HG03064 (cell line): Measurements from ENCODE around the gene TMEM82.

Experiments
- ATAC-seq: cut with Tn5 transposase; IDR thresholded peaks from one replicate; pipeline ENCODE4 v1.9.1; 2021; ENCODE audit warnings: low read depth; ENCODE audit not compliant: unreplicated experiment

The TMEM82 gene

DNA sequence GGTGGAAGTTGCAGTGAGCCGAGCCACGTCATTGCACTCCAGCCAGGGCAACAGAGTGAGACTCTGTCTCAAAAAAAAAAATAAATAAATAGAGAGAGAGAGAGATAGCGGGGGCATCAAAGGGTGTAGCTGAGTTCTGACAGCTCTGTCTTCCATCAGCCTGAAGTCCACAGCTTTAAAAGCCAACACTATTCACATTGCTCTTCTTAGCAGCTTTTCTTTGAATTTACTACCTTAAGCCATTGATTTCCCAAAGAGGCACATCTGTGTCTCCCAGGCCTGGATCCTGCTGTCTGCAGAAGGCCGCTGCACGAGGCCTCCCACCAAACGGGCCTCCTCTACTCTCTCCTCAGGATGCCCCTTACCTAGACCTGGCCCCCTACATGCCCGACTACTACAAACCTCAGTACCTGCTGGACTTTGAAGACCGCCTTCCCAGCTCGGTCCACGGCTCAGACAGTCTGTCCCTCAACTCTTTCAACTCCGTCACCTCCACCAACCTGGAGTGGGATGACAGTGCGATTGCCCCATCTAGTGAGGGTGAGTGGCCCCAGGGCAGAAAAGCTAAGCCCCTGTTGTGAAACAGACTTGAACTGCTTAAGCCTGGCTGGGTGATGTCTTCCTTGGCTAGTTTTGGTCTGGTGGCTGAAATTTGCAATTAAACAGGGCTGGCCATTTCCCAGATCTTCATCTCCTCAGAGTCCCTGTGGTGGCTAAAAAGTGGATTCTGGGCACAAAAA is 22.7 kb upstream of the TMEM82 start:
- ATAC-seq, result no peak

DNA sequence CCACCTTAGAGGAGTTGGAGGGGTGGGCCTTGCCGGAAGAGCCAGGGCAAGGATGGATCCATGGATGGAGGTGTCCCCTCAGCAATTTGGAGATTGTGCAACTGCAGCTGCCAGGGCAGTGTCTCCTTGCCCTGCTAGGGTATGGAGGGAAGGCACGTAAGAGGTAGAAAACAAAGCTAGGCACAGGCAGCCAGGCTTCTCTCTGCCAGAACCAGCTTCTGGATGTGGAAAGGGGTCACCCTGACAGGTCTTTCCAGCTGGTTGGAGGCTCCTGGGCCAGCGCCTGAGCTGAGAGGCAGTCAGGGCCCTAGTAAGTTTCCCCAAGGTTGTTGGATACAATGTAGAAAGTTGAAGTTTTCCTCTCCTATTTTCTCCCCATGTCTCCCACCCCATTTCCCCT is 21.4 kb upstream of the TMEM82 start:
- no peak for ATAC-seq

DNA sequence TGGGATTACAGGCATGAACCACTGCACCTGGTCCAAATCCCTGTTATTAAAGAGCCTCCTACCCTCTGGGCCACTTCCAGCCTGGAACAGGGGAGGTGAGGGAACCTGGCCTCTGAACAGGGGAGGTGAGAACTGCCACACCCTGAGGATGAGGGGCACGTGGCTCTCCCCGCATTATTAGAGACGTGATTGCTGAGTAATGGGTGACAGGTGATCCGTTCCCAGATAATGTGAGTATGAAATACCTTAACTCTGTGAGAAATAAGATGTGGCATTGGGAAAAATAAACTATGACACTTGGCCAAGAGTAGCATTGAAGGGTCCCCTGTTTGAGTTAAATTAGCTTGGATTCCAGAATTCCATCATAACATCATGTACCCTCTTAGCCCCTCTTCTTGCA is 19.9 kb upstream of the TMEM82 start:
- no peak for ATAC-seq

GRCh38 chr1:15722836-15723532 is 19.3 kb upstream of the TMEM82 start:
- ATAC-seq, result no peak

DNA sequence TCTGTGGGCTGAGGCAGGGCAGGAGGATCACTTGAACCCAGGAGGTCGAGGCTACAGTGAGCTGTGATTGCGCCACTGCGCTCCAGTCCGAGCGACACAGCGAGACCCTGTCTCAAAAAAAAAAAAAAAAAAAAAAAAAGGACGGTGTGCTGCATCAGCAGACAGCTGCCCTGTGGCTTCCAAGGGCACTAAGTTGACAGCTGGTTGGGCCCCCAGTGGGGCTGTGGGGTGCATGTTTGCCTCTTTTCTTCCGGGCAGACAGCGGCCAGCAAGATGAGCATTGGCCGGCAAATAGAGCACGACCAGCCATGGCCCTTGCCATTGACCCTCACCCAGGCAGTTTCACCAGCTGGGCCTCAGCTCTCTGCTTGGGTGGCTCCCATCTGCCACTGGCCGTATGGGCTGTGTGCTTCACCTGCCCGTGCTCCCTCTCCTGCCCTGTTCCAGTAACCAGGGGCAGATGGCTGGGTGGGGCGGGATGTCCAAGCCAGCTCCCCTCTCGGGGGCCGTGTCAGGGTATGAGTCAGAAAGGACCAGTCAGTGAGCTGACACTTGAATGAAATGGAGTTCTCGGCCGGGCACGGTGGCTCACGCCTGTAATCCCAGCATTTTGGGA is 18.6 kb upstream of the TMEM82 start:
- ATAC-seq, result no peak

- ATAC-seq, result no peak
Observed at GRCh38 chr1:15724949-15725880, 17.1 kb upstream of the TMEM82 start.

DNA sequence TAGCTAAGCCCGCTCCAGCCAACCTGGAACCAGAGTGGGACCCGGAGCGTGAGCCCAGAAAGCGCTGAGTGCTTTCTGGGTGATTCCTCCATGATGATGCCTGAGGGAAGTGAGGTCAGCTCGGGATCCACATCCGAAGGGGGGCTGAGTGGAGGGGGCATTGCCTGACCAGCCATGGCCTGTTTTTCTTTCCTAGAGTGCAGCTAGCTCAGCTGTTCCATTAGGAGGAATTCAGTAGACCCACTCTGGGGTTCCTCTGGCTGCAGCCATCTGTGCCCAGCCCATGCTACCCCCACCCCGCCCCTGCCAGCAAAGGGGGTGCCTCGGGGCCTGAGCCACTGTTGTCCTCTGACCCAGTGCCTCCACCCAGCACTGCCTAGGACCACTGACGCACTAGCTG is 15.8 kb upstream of the TMEM82 start:
- no peak for ATAC-seq

GRCh38 chr1:15727021-15727420 is 15.3 kb upstream of the TMEM82 start:
- ATAC-seq, result no peak

GRCh38 chr1:15727424-15727823 is 14.9 kb upstream of the TMEM82 start:
- no peak for ATAC-seq

GRCh38 chr1:15727866-15728534 is 14.3 kb upstream of the TMEM82 start:
- no peak for ATAC-seq

DNA sequence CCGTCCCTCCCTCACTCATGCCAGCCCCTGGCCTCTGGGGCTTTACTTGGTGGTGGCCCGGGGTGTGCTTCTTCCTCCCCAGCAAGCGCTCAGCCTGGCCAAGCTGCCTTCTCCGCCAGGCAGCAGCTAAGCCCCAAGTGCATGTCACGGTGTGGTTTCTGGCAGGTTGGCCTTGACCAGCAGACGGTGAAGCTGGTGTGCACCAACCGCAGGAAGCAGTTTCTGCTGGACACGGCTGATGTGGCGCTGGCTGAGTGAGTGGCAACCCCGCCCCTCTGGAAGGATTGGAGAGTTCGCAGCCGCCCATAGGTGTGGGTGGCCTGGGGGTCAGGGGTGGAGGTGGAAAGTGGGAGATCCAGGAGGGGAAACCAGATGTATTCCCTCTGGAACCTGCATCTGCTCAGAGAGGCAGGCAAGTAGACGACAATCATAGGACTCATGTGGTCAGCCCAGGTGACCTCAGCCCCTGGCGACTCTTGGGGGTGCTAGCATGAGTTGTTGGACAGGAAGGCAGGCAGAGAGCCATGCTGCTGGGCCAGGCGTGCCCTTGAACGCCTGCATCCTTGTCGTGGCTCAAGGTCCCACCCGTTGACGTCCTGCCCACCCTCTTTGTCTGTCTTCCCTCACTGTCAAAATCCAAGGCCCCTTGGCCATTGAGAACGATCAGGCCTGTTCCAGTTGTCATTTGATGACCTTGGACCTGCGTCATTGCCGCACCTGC is 13.2 kb upstream of the TMEM82 start:
- no peak for ATAC-seq

DNA sequence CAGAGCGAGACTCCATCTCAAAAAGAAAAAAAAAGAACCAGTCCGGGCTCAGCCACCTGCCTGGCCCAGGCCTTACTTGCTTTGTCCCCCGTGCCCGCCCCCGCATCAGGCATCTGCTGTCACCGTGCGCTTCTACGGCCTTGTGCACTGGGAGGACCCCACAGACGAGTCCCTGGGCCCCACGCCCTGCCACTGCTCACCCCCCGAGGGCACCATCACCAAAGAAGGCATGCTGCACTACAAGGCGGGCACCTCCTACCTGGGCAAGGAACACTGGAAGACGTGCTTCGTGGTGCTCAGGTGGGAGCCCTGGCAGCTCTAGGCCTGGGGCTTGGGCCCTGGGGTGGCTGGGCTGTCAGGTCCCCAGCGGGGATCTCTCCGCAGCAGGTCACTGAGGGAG is 11.9 kb upstream of the TMEM82 start:
- ATAC-seq, result no peak

DNA sequence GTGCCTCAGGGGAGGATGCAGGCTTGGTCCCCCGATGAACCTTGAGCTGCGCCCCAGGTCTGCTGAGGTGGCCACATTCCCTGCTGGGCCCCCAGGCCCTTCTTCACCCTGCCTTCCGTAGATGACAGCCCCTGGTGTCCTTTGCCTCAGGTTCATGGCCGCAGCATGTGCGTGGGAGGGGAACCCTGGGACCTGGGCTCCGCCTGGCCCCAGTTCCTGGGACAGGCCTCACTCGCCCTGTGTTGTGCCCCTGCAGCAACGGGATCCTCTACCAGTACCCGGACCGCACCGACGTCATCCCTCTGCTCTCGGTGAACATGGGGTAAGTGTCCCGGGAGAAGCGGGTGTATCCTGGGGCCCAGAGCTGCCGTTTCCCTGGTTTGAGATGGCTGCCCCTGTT is 11.4 kb upstream of the TMEM82 start:
- no peak for ATAC-seq

GRCh38 chr1:15731735-15732685 is 10.3 kb upstream of the TMEM82 start:
- no peak for ATAC-seq

DNA sequence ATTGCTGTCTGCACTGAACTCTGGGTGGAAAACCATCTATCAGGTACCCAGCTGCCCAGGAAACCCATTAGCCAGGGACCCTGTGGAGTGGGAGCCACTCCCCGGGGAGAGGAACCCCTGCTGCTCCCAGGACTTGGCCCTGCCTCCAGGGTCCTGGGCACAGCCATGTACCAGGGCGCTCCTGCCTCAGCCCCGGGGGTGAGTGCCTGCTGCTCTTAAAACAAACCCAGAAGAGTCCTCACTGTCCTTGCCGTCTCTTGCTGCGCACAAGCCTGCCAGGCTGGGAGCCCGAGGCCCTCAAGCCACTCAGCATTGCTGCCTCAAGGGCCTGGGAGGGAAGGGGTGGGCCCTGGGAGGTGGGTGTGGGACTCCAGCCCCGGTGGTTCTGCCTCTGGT is 9.6 kb upstream of the TMEM82 start:
- ATAC-seq, result no peak

GRCh38 chr1:15733218-15733725 is 9.0 kb upstream of the TMEM82 start:
- ATAC-seq, result no peak

- ATAC-seq, result no peak
Observed at GRCh38 chr1:15733726-15734226, 8.5 kb upstream of the TMEM82 start.

DNA sequence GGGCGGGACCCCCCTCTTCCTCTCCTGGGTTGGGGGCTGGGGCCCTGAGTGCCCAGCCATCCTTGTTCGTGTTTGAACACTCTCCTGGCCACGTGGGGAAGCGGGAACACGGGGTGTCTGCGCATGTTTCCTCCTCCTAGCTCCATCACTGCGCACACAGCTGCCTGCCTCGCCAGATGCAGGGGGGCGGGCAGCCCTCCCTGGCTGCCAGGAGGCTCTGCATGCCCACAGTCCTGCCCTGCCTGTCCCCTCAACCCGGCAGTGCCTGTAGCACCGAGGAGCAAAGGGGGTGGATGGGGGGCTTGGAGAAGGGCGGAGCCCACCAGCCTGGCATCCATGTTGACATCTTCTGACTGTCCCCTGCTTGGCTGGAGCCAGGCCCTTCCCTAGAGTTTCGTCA is 8.0 kb upstream of the TMEM82 start:
- no peak for ATAC-seq
